H9 (cell line): Measurements from ENCODE around the gene PRXL2C. TPM values are rescaled to one million over a fixed set of nuclear protein-coding genes. Genes with fewer than 3 reads are reported as not detected.

Experiments used
- DNase-seq: peaks from one replicate; pipeline ENCODE4 v3.0.0-alpha.2; 2017
- H2AFZ ChIP-seq: one replicate; pipeline ENCODE4 v1.6.1; 2013; ENCODE audit warnings: mild to moderate bottlenecking, low read length, control low read depth, moderate library complexity
- H2AK5ac ChIP-seq: 2 replicates; pipeline ENCODE4 v1.6.1; 2013; ENCODE audit warnings: low read length, control low read depth, mixed read lengths; ENCODE audit not compliant: insufficient read length
- H2BK120ac ChIP-seq: one replicate; pipeline ENCODE4 v1.6.1; 2013; ENCODE audit warnings: low read depth, mild to moderate bottlenecking, low read length, control low read depth, inconsistent platforms; ENCODE audit not compliant: poor library complexity, severe bottlenecking
- H2BK12ac ChIP-seq: 2 replicates; pipeline ENCODE4 v1.6.1; 2013; ENCODE audit warnings: low read length, control low read depth, mixed read lengths, low read depth; ENCODE audit not compliant: insufficient read length
- H2BK15ac ChIP-seq: 2 replicates; pipeline ENCODE4 v1.6.1; 2013; ENCODE audit warnings: low read depth, low read length, control low read depth
- H2BK20ac ChIP-seq: one replicate; pipeline ENCODE4 v1.6.1; 2013; ENCODE audit warnings: low read depth, mild to moderate bottlenecking, low read length, control low read depth, inconsistent platforms; ENCODE audit not compliant: poor library complexity, severe bottlenecking
- H2BK5ac ChIP-seq: 2 replicates; pipeline ENCODE4 v1.6.1; 2013; ENCODE audit warnings: low read length, control low read depth, mixed read lengths; ENCODE audit not compliant: insufficient read length
- H3K14ac ChIP-seq: 2 replicates; pipeline ENCODE4 v1.6.1; 2013; ENCODE audit warnings: low read length, control low read depth; ENCODE audit not compliant: insufficient read depth
- H3K18ac ChIP-seq: 2 replicates; pipeline ENCODE4 v1.6.1; 2013; ENCODE audit warnings: low read depth, mild to moderate bottlenecking, mixed read lengths, low read length, control low read depth; ENCODE audit not compliant: insufficient read length
- H3K23ac ChIP-seq: 2 replicates; pipeline ENCODE4 v1.6.1; 2013; ENCODE audit warnings: low read length, control low read depth, mixed read lengths, low read depth; ENCODE audit not compliant: insufficient read length
- H3K23me2 ChIP-seq: 2 replicates; pipeline ENCODE4 v1.6.1; 2013; ENCODE audit warnings: low read depth, mild to moderate bottlenecking, mixed read lengths, low read length, control low read depth; ENCODE audit not compliant: insufficient read length, poor library complexity, severe bottlenecking
- H3K27ac ChIP-seq: 2 replicates; pipeline ENCODE4 v1.5.1; 2013; ENCODE audit warnings: low read length, control low read depth, mixed read lengths, low read depth; ENCODE audit not compliant: insufficient read length
- H3K27me3 ChIP-seq: 2 replicates; pipeline ENCODE4 v1.6.1; 2013; ENCODE audit warnings: low read length, control low read depth, inconsistent platforms; ENCODE audit not compliant: insufficient read depth
- H3K4ac ChIP-seq: 2 replicates; pipeline ENCODE4 v1.6.1; 2013; ENCODE audit warnings: low read depth, mild to moderate bottlenecking, control low read depth, inconsistent platforms, low read length, moderate library complexity
- H3K4me1 ChIP-seq: 2 replicates; pipeline ENCODE4 v1.6.1; 2013; ENCODE audit warnings: low read length, control low read depth, inconsistent platforms; ENCODE audit not compliant: insufficient read depth
- H3K4me2 ChIP-seq: 2 replicates; pipeline ENCODE4 v1.6.1; 2013; ENCODE audit warnings: low read length, control low read depth, mixed read lengths; ENCODE audit not compliant: insufficient read length, insufficient read depth
- H3K56ac ChIP-seq: 2 replicates; pipeline ENCODE4 v1.6.1; 2013; ENCODE audit warnings: low read depth, mild to moderate bottlenecking, mixed read lengths, low read length, control low read depth; ENCODE audit not compliant: insufficient read length
- H3K79me1 ChIP-seq: 2 replicates; pipeline ENCODE4 v1.6.1; 2013; ENCODE audit warnings: low read depth, mild to moderate bottlenecking, moderate library complexity, low read length, control low read depth, inconsistent platforms; ENCODE audit not compliant: insufficient read depth, poor library complexity, severe bottlenecking
- H3K79me2 ChIP-seq: 2 replicates; pipeline ENCODE4 v1.6.1; 2013; ENCODE audit warnings: low read length, control low read depth, inconsistent platforms; ENCODE audit not compliant: insufficient read depth
- H3K9ac ChIP-seq: 2 replicates; pipeline ENCODE4 v1.6.1; 2013; ENCODE audit warnings: low read length, control low read depth, mixed read lengths; ENCODE audit not compliant: insufficient read length; ENCODE audit errors: extremely low read depth
- H3K9me3 ChIP-seq: one replicate; pipeline ENCODE4 v1.6.1; 2013; ENCODE audit warnings: low read depth, low read length, inconsistent platforms; ENCODE audit not compliant: control insufficient read depth
- H3T11ph ChIP-seq: one replicate; pipeline ENCODE4 v1.6.1; 2013; ENCODE audit warnings: mild to moderate bottlenecking, low read length, control low read depth, inconsistent platforms
- H4K20me1 ChIP-seq: one replicate; pipeline ENCODE4 v1.6.1; 2013; ENCODE audit not compliant: control insufficient read depth, insufficient read length, insufficient read depth
- H4K5ac ChIP-seq: 2 replicates; pipeline ENCODE4 v1.6.1; 2013; ENCODE audit warnings: low read depth, mild to moderate bottlenecking, mixed read lengths, low read length, control low read depth; ENCODE audit not compliant: insufficient read length
- H4K8ac ChIP-seq: replicated peaks from 2 replicates; pipeline ENCODE4 v1.6.1; 2013; ENCODE audit warnings: low read length, control low read depth, mixed read lengths, low read depth; ENCODE audit not compliant: insufficient read length
- H4K91ac ChIP-seq: 2 replicates; pipeline ENCODE4 v1.6.1; 2013; ENCODE audit warnings: low read depth, mild to moderate bottlenecking, moderate library complexity, mixed read lengths, low read length, control low read depth; ENCODE audit not compliant: insufficient read length
- H3K27ac Mint-ChIP-seq, 3 experiments: 2 replicates in 2 of 3; 3 replicates in 1 of 3; pipeline ENCODE4 v1.8.0; 2020 to 2021; ENCODE audit warnings: mixed read lengths in 3 of 3, mild to moderate bottlenecking in 1 of 3, moderate library complexity in 1 of 3
- H3K27me3 Mint-ChIP-seq: 2 replicates; pipeline ENCODE4 v1.8.0; 2021; ENCODE audit warnings: low read depth, mild to moderate bottlenecking, moderate library complexity, mixed read lengths
- H3K36me3 Mint-ChIP-seq, 3 experiments: 2 replicates in 2 of 3; 3 replicates in 1 of 3; pipeline ENCODE4 v1.8.0; 2020 to 2021; ENCODE audit warnings: low read depth in 3 of 3, mixed read lengths in 3 of 3; ENCODE audit not compliant: insufficient read depth in 1 of 3
- H3K4me1 Mint-ChIP-seq, 2 experiments: 2 replicates each; pipeline ENCODE4 v1.8.0; 2020; ENCODE audit warnings: mixed read lengths in 2 of 2
- H3K4me3 Mint-ChIP-seq, 2 experiments: 2 replicates in 1 of 2; 3 replicates in 1 of 2; pipeline ENCODE4 v1.8.0; 2020 to 2021; ENCODE audit warnings: mild to moderate bottlenecking in 2 of 2, mixed read lengths in 2 of 2, moderate library complexity in 1 of 2
- H3K9me3 Mint-ChIP-seq, 2 experiments: 2 replicates in 1 of 2; 3 replicates in 1 of 2; pipeline ENCODE4 v1.8.0; 2020; ENCODE audit warnings: mild to moderate bottlenecking in 2 of 2, mixed read lengths in 2 of 2, moderate library complexity in 1 of 2
- CTCF ChIP-seq: fragments of 200-600 bp; sonication (generic); conservative IDR thresholded peaks from 3 replicates; pipeline ENCODE4 v1.8.0; 2021; ENCODE audit warnings: antibody characterized with exemption, mild to moderate bottlenecking
- WGBS: extraction: QIAGEN DNeasy Blood & Tissue Kit; methylation state at CpG from one replicate; pipeline ENCODE4 v1.1.7; 2013; ENCODE audit warnings: missing lambda C conversion rate, low lambda C conversion rate, mixed read lengths; ENCODE audit not compliant: insufficient read length; ENCODE audit errors: extremely low coverage; 5-methylcytosine and 5-hydroxymethylcytosine counted together
- total RNA-seq: library from RNA; stranded (reverse); gene quantifications from 2 replicates; pipeline ENCODE4 v1.2.1, GENCODE V29; 2021

Gene PRXL2C
- total RNA-seq, 1 experiment from 2014 or later, result 4.7 TPM

- Histone ChIP-seq H4K20me1 (no peaks in the 10 kb centered on the region), H2BK120ac (no peak overlapping the region), H2AK5ac (no peak overlapping the region), H3K79me2 (no peaks in the 10 kb centered on the region), H2BK15ac (no peak overlapping the region), H3K4me1 (no peaks in the 10 kb centered on the region), H2BK12ac (no peak overlapping the region), H3K27me3 (no peaks in the 10 kb centered on the region), H3K14ac (no peak overlapping the region), H3K4ac (no peak overlapping the region), H3K18ac (no peak overlapping the region), H3K56ac (no peak overlapping the region), H3K23ac (no peak overlapping the region), H3K9ac (no peak overlapping the region), H3T11ph (no peak overlapping the region), H2BK20ac (no peak overlapping the region), H3K27ac (no peak overlapping the region), H2BK5ac (no peak overlapping the region), H3K79me1 (no peaks in the 10 kb centered on the region), H3K4me2 (no peak overlapping the region), H3K9me3 (no peaks in the 10 kb centered on the region), H4K91ac (no peak overlapping the region), H4K5ac (no peak overlapping the region), H2AFZ (no peak overlapping the region), H3K23me2 (peaks cover 4% of the 10 kb centered on the region), H4K8ac (no peak overlapping the region)
- DNase-seq, result no peak
- peaks cover 29 to 37% of the 10 kb centered on the region in 2 experiments for H3K9me3 Mint-ChIP-seq
- no CpG with 5 or more reads among the region's 8 CpGs for WGBS
- no peak overlapping the region for H3K27ac Mint-ChIP-seq
- peaks cover 15 to 18% (median 15%) of the 10 kb centered on the region in 3 experiments for H3K36me3 Mint-ChIP-seq
- H3K4me1 Mint-ChIP-seq, result peaks cover 2 to 5% of the 10 kb centered on the region in 2 experiments; a peak in 2 of 4 replicates
- H3K27me3 Mint-ChIP-seq, result peaks cover 5% of the 10 kb centered on the region
- no peak overlapping the region for H3K4me3 Mint-ChIP-seq
- no peak for TF ChIP-seq CTCF
These were observed 33.8 kb upstream of the PRXL2C start for GRCh38 chr9:96688745-96689464.
